Measurements from ENCODE around the gene CIAO2B.
"Not testable (repeated sequence)": the region's sequence is repeated elsewhere in the genome, so short reads cannot be mapped to it uniquely, and the experiment has no call there.

The CIAO2B gene

DNA sequence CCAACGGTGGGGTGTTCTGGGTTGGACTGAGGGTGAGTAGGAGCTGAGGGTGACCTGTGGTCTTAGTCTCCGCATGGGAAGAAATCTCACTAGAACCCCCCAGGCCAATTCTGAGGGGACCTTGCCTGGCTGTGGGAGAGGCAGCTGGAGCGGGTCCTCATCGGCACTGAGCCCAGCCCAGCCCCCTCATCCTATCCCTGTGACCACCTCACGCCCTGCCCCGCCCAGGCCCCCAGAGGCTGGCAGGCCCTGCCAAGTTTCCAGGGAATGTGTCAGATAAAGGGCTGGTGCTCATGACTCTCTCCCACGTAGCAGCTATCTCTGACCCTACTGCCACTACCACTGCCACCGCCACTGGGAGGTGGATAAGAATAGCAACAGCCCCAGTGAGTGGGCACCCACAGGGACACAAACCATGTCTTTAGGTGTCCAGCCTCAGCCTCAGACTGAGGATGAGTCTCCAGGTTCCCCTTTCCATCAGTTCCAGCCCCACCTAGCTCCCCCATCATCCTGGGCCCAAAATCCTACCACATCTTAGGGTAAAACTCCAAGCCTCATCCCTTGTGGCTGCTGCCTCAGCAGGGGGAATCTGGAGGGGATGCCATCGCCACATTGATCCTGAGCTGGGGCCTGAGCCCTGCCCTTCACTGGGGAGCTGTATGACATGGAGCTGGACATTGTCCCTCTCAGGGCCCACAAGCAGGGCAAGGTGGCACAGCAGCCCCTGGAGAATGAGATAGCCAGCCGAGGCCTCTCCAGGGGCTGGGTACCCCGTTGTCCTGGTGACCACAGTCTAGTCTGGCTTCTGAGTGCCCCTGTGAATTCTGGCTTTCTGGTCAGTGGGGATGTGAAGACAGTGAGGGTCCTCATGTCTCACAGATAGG, 30.4 kb downstream of the CIAO2B start:
- no peak for DNase-seq

DNA sequence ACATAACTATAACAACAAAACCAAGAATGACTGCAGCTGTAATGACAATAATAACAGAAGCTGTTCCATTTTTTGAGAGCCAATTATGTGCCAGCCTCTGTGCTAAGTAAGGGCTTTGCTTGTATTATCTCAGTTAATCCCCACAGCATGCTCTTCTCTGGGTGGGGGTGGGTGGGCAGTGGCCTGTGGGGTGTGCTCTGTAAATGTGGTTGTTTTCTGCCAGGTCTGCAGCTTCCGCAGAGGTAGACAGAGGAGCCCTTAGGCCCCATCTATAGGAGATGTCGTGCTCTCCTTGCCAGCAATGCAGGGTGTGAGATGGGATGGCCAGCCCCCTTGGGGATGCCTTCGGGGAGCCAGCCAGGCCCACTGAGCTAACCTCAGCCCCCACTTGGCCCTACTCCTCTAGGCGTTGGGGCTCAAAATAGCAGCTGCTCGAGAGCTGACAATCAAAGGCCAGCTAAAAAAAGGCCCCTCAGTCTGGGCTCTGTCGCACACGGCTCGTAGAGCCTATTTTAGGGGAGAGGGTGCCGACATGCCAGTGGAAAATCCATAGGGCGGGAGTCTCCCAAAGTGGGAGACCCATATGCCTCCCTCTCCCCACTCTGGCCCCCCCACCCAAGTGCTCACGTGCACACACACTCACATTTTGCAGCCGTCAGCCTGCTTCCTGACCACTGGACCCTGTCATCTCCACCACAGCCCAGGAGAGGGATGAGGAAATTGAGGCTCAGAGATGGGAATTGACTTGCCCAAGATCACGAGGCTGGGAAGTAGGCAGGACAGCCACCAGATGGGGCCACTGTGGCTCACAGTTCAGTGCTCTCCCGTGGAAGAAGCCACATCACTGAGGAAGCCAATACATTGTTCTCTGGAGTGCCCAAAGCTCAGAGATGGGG, 31.3 kb downstream of the CIAO2B start:
- DNase-seq = no peak

DNA sequence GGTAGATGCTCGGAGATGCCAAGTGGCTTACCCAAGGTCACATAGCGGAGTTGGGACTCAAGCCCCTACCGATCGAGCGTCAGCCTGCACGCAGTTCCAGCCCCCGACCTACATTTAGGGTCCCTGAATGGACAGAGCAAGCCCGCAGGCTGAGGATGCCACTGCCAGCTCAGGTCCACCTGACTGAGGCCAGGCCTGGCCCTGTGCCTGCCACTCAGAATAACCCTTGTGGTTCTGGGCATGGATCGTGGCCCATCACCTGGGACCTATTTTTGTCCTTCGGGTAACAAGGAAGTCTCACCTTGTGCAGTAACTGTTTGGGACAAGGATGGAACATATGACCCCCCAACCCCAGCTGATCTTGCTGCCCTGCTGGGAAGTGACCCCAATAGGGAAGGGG, 32.6 kb downstream of the CIAO2B start:
- no peak for DNase-seq

DNA sequence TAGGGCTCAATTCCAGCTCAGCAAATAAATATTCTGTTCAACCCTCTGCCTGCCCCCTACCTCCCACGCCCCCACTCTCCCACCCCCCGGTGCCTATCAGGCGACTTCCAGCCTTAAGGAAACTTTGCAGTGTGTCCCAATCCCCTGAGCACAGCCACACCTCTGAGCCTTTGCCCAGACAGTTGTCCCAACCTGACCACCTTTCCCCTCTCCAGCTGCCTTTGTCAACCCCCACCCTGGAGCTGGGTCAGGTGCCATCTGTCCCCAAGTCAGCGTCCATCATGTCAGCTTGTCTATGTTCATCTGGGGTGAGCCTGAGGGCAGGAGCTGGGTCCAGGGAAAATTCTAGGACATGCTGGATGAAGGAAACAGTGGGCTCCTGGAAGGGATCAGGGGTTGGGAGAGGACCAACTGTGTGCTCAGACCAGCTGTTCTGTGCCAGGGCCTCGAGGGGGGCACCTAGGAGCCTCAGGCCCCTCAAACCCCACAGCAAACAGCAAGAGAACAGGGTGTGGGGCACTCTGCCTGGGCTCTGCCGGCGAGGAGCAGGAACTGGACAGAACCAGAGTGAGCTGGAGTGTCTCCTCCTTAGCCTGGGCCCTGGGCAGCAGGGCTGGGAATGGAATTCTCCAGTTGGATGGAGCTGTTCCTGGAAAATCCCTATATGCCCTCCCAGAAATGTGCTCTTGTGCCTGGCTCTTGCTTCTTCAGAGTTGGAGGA, 33.3 kb downstream of the CIAO2B start:
- DNase-seq = no peak

DNA sequence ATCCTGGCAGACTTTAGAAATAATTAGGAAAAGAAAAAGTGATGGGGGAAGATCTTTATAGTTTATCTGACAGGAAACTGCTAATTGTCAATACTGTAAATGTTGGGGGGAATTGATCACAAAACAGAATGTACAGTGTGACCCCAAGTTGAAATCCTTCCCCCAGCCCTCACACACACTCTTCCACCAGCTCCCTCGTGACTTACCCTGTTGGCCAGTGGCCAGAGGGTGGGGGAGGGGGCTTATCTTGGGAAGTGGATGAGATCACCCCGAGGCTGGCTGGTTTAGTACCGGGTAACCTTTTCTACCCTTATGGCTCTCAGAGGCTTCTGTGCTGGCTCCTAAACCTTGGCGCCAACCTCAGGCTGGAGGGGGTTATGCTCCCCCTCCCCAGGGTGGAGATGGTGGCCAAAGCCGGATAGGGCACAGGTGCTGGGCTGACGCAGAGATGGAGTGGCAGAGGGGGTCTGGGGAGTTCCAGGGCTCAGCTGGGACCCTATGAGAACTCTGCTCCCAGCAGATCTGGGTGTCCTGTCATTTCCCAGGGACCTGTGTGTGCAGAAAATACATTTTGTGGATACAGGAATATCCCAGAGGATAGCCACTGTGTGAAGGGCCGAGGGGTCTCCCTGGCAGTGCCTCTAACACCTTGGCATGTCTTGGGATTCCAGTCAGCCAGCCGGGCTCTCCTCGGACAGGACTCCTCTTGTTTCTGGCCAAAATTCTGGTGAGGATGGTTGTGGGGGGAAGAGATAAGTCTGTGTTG, 34.1 kb downstream of the CIAO2B start:
- DNase-seq = peak; percentile 73

DNA sequence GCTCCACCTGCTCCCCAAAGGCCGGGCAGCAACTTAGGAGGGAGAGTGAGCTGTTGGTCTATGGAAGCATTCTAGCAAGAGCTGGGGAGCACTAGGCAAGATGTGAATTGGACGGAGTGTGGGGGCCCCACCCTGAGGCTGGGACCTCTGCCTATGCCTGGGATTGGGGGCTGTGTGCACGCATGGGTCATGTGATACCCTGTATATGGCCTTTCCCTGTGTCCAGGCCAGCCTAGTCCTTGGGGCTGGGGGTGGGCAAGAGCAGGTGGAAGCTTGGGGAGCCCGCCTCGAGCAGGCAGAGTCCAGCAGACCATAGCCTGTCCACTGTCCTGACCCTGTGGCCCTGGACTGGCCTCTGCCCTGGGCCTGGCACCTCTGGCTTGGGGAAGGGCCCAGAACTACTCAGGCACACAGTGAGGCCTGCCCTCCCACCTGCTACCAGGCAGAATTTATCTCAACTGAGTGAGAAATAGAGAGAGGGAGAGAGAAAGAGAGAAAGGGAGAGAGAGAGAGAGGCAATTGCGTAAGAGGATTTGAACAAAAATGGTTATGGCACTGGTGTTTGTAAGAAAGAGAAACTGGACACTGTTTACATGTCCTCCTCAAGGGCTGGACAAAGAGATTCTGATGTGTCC, 34.8 kb downstream of the CIAO2B start:
- DNase-seq = no peak

DNA sequence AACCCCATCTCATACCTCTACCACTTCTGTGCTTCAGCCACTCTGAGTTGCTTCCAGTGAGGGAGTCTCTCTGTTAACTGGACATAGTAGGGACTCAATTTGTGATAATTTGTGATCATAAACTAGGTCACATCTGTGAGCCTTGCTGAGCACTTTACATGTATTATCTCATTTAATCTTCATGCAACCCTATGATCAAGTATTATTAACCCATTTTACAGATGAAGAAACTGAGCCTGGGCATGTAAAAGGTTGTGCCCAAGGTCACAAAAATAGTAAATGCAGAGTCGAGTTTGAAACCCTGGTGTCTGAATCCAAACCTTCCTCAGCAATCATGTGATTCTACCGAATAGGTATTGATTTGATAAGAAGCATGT, 35.3 kb downstream of the CIAO2B start:
- DNase-seq = no peak

DNA sequence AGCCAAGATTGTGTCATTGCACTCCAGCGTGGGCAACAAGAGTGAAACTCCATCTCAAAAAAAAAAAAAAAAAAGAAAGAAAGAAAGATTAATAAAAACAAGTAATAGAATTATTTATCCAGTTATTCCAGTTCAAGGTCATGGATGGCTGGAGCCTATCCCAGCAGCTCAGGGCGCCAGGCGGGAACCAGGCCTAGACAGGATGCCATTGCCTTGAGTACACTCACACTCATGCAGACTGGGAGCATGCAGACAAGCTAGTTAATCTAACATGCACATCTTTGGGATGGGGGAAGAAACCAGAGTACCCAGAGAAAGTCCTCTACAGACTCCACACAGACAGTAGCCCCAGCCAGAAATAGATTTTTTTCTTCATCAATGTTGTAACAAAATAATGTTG, 36.0 kb downstream of the CIAO2B start:
- peak; percentile 45 for DNase-seq

DNA sequence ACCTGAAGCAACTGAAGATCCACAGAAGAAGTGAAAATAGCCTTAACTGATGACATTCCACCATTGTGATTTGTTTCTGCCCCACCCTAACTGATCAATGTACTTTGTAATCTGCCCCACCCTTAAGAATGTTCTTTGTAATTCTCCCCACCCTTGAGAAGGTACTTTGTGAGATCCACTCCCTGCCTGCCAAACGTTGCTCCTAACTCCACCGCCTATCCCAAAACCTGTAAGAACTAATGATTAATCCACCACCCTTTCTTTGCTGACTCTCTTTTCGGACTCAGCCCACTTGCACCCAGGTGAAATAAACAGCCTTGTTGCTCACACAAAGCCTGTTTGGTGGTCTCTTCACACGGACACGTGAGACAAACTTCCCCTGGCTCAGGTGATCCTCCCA, 37.5 kb downstream of the CIAO2B start:
- not testable (repeated sequence) for DNase-seq

DNA sequence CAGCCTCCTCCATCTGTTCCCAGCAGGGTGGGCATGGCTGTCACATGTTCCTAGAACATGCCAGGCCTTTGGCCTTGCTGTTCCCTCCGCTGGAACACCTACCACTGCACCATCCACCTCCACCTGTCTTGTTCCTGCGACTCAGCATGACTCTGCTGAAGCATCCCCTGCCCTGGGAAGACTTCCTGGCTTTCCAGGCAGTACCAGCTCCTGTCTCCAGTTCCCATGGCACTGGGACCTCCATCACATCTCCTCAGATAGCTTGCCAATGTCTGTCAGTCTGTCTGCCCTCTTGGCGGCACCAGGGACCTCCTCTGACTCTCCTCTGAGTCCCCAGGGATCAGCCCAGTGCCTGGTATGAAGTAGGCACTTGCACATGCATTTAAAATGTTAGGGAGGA, 38.2 kb downstream of the CIAO2B start:
- DNase-seq = no peak

DNA sequence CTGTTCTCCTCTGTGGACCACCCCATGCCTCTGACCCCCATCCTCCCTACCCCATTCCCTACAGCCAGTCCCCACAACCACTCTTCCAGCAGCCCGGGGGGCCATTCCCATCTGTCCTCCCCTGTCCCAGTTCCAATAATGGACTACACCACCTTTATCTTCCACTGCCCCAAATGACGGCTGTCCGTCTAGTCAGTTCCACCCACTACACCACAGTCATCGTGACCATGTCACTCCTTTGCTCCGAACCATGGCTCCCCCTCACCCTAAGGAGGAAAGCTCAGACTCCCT, 38.6 kb downstream of the CIAO2B start:
- no peak for DNase-seq

DNA sequence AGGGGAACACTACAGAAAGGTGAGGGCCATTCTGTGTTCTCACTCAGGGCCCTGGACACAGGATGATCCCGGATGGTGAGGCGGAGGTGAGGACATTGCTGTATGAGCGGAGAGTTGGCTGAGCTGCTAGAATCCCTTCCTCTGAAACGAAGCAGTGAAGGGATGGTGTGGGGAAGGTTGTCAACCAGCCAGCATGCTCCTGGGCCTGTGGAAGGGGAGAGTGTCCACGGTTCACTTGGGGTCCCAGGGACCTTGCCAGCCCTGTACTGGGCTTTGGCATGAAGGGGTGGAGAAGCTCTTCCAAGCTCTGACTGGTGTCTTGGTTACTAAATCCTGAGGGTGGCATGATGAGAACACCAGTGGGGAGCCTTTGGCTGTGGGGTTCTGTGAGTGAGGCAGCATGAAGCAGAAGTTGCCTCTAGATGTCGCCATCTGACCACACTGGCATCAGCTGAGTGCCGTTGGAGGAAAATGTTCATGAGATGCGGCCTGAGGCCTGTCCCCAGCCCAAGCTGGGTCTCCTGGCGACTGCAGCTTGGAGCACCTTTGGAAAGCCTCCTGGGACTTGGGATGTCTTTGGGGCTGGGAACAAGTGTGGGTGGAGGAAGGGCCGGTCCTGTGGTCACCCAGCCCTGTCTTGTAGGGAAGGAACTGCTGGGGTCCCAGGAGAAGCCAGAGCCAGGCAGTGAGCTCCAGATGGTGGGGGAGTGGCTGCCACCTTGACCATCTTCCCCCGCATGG, 39.1 kb downstream of the CIAO2B start:
- peak; percentile 64 for DNase-seq

DNA sequence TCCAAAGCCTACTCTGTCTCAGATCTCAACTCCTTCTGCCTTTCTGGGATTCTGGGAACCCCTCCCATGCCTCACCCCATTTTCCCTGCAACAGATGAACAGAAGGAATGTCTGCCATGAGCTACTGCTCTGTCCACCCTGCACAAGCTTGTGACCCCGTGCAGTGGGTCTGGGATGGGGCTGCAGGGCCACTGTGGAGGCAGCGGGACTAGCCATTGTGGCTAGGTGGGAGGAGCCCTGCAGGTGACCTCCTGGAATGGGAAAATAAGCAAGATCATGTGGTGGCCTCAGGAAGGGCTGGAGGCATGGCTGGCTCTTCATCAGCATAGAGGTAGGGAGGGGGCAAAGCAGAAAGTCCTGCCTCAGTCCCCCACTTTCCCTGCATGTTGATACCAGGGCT, 40.1 kb downstream of the CIAO2B start:
- DNase-seq = no peak

DNA sequence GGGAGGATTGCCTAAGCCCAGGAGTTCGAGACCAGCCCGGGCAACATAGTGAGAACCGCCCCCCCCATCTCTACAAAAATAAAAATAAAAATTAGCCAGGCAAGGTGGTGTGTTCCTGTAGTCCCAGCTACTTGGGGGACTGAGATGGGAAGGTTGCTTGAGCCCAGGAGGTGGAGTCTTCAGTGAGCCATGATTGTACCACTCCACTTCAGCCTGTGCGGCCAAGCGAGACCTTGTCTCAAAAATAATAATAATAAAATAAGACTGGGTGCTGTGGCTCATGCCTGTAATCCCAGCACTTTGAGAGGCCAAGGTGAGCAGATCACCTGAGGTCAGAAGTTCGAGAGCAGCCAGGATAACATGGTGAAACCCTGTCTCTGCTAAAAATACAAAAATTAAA, 42.4 kb downstream of the CIAO2B start:
- no peak for DNase-seq

DNA sequence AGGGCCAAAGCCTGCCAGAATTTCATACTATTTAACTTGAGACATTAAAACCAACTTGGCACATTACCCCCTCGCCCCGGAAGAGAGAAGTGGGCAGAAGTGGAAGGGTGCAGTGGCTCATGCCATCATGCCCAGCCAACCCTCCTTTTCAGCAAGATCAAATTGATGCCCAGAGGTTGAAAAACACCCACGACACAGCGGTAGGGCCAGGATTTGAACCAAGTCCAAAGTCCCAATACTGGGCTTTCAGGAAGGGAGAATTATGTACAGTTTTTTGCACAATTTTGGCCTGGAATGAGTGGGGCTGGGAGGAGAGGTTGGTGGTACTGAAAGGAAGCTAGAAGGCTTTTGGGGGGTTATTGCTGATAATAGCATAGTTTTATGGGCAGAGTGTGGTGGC, 42.8 kb downstream of the CIAO2B start:
- DNase-seq = no peak

DNA sequence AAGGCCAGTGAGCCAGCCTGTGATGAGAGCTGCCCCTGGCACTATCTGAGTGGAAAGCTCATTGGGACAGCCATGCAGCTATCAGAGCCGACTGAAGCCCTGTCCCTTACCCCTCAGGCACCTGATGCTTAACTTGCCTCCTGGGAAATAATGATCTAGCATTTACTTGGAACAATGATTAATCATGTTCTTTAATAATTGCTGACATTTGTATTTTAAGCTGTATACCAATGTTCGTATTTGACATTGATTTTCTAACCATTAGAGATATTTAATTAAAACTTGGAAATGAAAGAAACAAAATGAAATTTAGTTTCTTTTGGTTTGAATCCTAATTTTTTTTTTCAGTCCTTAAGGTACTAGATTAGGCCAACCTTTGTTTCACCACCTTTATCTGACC, 43.4 kb downstream of the CIAO2B start:
- DNase-seq = no peak

DNA sequence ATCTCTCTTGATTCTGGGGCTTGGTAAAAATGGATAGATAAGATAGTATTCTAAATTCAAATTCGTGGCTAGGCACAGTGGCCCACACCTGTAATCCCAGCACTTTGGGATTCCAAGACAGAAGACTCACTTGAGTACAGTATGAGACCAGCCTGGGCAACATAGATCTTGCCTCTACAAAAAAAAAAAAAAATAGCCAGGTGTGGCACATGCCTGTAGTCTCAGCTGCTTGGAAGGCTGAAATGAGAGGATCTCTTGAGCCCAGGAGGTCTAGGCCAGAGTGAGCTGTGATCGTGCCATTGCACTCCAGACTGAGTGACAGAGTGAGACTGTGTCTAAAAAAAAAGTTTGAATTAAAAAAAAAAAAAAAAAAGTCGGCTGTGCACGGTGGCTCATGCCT, 44.6 kb downstream of the CIAO2B start:
- no peak for DNase-seq

DNA sequence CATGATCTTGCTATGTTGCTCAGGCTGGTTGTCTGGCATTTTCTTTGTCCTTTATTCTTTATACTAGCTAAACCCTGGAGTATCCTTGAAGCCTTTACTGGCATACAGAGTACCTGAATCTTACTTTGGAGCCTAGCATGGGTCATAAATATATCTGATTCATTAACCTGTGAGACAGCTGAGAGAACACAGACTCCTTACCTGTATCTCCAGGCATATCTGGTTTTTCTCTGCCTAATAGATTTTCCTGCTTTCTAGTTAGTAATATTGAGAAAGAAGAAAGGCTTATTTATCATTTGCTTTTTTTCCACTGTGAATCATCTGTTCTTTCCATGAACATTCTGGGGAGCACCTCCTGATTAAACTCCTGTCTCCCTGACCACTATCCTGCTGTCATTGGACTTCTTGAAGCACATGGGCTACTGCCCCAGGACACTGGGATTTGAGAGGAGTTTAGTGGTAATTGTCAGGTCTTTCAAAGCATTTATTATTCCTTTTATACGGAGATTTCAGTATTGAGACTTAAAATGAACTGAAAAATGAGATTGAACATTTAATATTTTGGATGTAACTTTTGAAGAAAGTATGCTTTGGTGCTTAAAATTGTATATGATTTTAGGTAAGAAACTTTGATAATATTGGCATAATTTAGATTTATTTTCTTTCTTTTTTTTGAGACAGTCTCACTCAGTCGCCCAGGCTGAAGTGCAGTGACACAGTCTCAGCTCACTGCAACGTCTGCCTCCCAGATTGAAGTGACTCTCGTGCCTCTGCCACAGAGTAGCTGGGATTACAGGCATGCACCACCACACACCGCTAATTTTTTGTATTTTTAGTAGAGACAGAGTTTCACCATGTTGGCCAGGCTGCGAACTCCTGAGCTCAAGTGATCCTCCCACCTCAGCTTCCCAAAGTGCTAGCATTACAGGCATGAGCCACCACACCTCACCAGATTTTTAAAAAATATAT, 45.3 kb downstream of the CIAO2B start:
- DNase-seq = no peak

DNA sequence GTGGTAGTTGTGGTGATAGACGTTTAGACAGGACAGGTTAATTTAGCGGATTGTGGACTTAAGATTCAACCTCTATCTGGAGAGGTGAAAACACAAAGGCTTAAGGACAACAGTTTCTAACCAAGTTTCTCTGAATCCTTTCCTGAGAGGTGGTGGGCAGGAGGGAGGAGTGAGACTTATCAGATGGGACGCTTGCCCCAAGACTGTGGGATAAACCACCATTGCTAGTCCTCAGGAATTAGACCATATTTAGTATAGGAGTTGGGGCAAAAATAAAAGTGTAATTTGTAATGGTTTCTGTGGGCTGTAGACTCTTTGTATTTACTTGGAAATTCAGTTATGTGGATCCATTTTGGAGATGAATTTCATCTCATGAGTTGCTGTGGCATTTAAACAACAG, 47.3 kb downstream of the CIAO2B start:
- DNase-seq = no peak

DNA sequence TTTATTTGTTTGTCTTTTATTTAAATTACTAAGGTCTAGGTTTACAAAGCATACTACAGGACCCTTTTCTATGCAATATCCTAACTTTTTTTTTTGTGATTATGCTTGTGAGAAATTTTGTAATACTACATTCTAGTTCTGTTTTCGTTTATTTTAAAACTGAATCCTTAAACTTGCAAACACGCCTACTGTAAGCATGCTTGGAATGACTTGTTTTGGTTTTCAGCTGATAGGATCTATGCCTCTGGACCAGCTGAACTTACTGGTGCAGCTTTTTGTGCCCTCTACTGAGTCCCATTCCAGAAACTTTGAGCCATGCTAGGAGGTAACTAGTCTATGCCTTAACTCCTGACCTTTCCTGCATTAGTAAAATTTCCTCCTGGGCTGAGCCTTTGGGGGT, 47.9 kb downstream of the CIAO2B start:
- no peak for DNase-seq
